Measurements from ENCODE around the gene MRPL53. TPM values are rescaled to one million over a fixed set of nuclear protein-coding genes. Genes with fewer than 3 reads are reported as not detected.
"Not testable (repeated sequence)": the region's sequence is repeated elsewhere in the genome, so short reads cannot be mapped to it uniquely, and the experiment has no call there.

Gene MRPL53
- total and polyA plus RNA-seq, 9 donors, result 13.1 to 105 (median 77.1) TPM

GRCh38 chr2:74471332-74472065 is 981 bp downstream of the MRPL53 start:
- Histone ChIP-seq H3K4me3 (peak overlapping the region; percentile 47), H3K9me3 (no peaks in the 10 kb centered on the region), H3K4me1 (ENCODE audit: insufficient read depth) (peaks cover 5% of the 10 kb centered on the region), H3K27me3 (no peaks in the 10 kb centered on the region), H3K36me3 (no peaks in the 10 kb centered on the region), H3K27ac (peak overlapping the region in 1 of 2 donors; percentile 83)
- no peak for DNase-seq
- 44 to 60% (median 45%) methylated on average over 16 of the region's 16 CpGs for WGBS, 3 donors
- intact Hi-C loops (cut with DNase I), result loop anchor here in 1 of 4 donors (5.0 kb wide), 1 partner anchor 181 kb away; the partner anchor contains the start of gene SEMA4F
- no peak for TF ChIP-seq CTCF (IDR thresholded peaks at IDR 0.05)
- no peak for TF ChIP-seq EP300 (IDR thresholded peaks at IDR 0.05)
- TF ChIP-seq POLR2A (IDR thresholded peaks at IDR 0.05), result no peak

GRCh38 chr2:74470742-74471141 is 1.7 kb downstream of the MRPL53 start:
- not testable (repeated sequence) for H3K4me3 ChIP-seq; H3K9me3 ChIP-seq; H3K4me1 ChIP-seq (ENCODE audit: insufficient read depth); H3K36me3 ChIP-seq; DNase-seq; H3K27me3 ChIP-seq; H3K27ac ChIP-seq
- WGBS, 3 donors, result 91 to 94% (median 91%) methylated on average over 12 of the region's 12 CpGs
- intact Hi-C loops (cut with DNase I), result loop anchor here in 1 of 4 donors (5.0 kb wide), 1 partner anchor 182 kb away; the partner anchor contains the start of gene SEMA4F

- Histone ChIP-seq H3K4me1 (ENCODE audit: insufficient read depth) (peaks cover 6% of the 10 kb centered on the region), H3K27ac (peak overlapping the region in 1 of 2 donors; percentile 53), H3K9me3 (no peaks in the 10 kb centered on the region), H3K36me3 (no peaks in the 10 kb centered on the region), H3K27me3 (no peaks in the 10 kb centered on the region), H3K4me3 (peak overlapping the region; percentile 97)
- no peak for DNase-seq
- 0 to 3% (median 2%) methylated on average over 11 to 13 of the region's 13 CpGs for WGBS, 3 donors
- no peak for TF ChIP-seq POLR2A (IDR thresholded peaks at IDR 0.05)
- TF ChIP-seq CTCF (IDR thresholded peaks at IDR 0.05), result no peak
- no peak for TF ChIP-seq EP300 (IDR thresholded peaks at IDR 0.05)
- intact Hi-C loops (cut with DNase I), result no loop called here
Observed at GRCh38 chr2:74464406-74464805, 8.1 kb downstream of the MRPL53 start.

- Histone ChIP-seq H3K4me3 (no peak overlapping the region), H3K27me3 (no peaks in the 10 kb centered on the region), H3K4me1 (ENCODE audit: insufficient read depth) (peaks cover 9% of the 10 kb centered on the region), H3K9me3 (no peaks in the 10 kb centered on the region), H3K36me3 (no peaks in the 10 kb centered on the region), H3K27ac (no peak overlapping the region)
- TF ChIP-seq POLR2A (IDR thresholded peaks at IDR 0.05) (no peak), CTCF (IDR thresholded peaks at IDR 0.05) (no peak), EP300 (IDR thresholded peaks at IDR 0.05) (no peak)
- intact Hi-C loops (cut with DNase I), result no loop called here
- 78 to 83% (median 79%) methylated on average over 4 of the region's 4 CpGs for WGBS, 3 donors
- DNase-seq, result no peak
Observed at GRCh38 chr2:74462786-74463105, 9.7 kb downstream of the MRPL53 start.

GRCh38 chr2:74462054-74462785 is 10.3 kb downstream of the MRPL53 start:
- WGBS, 3 donors, result 79 to 85% (median 82%) methylated on average over 20 of the region's 20 CpGs
- Histone ChIP-seq H3K27ac (no peak overlapping the region), H3K27me3 (no peaks in the 10 kb centered on the region), H3K36me3 (no peaks in the 10 kb centered on the region), H3K9me3 (no peaks in the 10 kb centered on the region), H3K4me1 (ENCODE audit: insufficient read depth) (peaks cover 9% of the 10 kb centered on the region), H3K4me3 (no peak overlapping the region)
- TF ChIP-seq CTCF (IDR thresholded peaks at IDR 0.05) (no peak), EP300 (IDR thresholded peaks at IDR 0.05) (no peak), POLR2A (IDR thresholded peaks at IDR 0.05) (no peak)
- intact Hi-C loops (cut with DNase I), result no loop called here
- DNase-seq, result no peak

Data from ovary (tissue), 9 donors.